ENCODE results near the gene GIGYF2. TPM values are rescaled to one million over a fixed set of nuclear protein-coding genes. Genes with fewer than 3 reads are reported as not detected.
A peak's percentile ranks its signal among the peaks of the same experiment; 100 is the strongest.
"Not testable (repeated sequence)": the region's sequence is repeated elsewhere in the genome, so short reads cannot be mapped to it uniquely, and the experiment has no call there.

The GIGYF2 gene
- total RNA-seq, 4 donors from 2014 or later = 66.0 to 106 (median 86.4) TPM

DNA sequence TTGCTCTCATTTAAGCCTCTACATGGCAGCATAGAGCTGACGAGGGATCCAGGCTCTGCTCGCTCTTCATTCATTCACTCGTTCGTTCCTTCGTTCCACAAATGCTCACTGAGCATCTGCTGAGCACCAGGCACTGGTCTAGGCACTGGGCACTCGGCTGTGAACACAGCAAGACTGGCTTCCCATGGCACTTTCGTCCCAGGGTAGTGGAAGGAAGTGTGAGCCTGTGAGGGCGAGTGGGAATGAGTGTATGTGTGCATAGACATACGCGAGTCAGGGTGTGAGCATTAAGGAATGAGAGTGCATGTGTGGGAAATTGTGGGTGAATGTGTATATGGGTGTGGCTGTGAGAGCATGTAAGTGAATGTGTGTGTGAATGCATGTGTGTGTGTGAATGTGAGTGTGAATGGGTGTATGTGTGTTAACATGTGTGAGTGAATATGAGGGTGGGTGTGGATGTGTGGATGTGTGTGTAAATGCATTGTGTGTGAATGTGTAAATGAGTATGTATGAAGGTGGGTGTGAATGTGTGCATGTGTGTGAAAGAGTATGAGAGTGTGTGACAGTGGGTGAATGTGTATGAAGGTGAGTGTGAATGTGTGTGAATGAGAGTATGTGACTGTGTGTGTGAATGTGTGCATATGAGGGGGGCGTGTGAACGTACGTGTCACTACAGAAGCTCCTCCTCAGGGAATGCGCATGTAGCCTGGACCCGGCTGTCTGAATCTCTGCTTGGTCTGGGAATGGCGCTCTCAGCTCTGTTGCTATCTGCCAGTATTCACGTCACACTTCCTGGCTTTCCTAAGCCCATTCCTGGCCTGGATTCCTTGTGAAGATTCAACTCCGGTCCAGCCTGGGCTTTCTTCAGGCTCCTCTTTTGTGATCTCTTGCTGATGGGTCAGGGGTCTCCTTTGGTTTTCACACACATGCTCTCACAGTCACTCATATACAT is 201.7 kb downstream of the GIGYF2 start:
- 75 to 76% methylated on average over 18 of the region's 18 CpGs for WGBS, 2 donors
- H3K4me3 ChIP-seq = no peak overlapping the region
- H3K9me3 ChIP-seq = no peaks in the 10 kb centered on the region
- H3K4me1 ChIP-seq = peaks cover 0 to 15% (median 4%) of the 10 kb centered on the region in 4 donors
- H3K36me3 ChIP-seq = peaks cover 0 to 10% (median 0%) of the 10 kb centered on the region in 3 donors
- no peak for DNase-seq (ENCODE audit: low spot score in 2 of 2)
- no peak overlapping the region for H3K27ac ChIP-seq
- TF ChIP-seq, protein P1, sequence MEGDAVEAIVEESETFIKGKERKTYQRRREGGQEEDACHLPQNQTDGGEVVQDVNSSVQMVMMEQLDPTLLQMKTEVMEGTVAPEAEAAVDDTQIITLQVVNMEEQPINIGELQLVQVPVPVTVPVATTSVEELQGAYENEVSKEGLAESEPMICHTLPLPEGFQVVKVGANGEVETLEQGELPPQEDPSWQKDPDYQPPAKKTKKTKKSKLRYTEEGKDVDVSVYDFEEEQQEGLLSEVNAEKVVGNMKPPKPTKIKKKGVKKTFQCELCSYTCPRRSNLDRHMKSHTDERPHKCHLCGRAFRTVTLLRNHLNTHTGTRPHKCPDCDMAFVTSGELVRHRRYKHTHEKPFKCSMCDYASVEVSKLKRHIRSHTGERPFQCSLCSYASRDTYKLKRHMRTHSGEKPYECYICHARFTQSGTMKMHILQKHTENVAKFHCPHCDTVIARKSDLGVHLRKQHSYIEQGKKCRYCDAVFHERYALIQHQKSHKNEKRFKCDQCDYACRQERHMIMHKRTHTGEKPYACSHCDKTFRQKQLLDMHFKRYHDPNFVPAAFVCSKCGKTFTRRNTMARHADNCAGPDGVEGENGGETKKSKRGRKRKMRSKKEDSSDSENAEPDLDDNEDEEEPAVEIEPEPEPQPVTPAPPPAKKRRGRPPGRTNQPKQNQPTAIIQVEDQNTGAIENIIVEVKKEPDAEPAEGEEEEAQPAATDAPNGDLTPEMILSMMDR (IDR thresholded peaks at IDR 0.05) = no peak
- no peak for TF ChIP-seq POLR2A (IDR thresholded peaks at IDR 0.05)
- no peak for TF ChIP-seq EP300 (IDR thresholded peaks at IDR 0.05)
- no peaks in the 10 kb centered on the region for H3K27me3 ChIP-seq

DNA sequence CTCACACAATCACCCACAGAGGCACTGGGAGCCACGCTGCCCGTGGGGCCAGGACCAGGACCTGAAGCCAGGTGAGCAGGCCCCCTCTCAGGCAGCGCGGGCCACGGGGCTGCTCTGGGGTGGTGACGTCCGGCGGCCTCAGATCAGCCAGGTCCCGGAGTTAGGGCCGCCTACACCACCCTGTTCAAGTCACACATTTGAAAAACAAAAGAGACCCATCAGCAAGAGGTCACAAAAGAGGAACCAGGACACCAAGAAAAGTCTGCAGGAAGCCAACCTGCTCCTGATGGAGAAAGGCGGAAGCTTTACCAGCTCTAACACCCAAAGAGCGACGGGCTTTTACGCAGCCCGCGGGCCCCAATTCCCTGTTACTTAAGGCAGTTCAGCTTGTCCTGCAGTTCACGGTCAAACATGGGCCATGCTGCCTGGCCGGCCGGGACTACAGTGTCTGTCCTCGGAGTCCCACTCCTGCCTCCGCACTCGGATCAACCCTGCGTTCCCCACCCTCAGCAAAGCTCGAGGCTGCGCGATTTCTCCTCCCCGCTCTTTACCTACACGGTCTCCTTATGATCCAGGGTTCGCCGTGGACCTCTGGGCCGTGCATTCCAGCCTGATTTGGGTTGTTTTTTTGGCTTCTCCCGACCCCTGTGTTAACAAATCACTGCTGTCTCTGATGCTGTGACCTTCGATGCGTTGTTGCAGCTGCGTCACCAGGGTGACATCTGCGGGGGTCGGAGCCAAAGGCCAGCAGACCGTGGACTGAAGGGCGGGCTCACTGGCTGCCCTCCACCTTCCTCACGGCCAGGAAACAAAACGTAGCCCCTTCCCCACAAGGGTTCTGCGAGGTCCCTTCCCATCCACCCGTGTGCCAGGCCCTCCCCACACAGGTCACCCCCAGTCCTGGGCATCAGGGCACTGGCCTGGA is 203.9 kb downstream of the GIGYF2 start:
- H3K27ac ChIP-seq = peak overlapping the region in 2 of 4 donors; percentile 22 to 66
- H3K9me3 ChIP-seq = no peaks in the 10 kb centered on the region
- no peak overlapping the region for H3K4me3 ChIP-seq
- peaks cover 0 to 15% (median 4%) of the 10 kb centered on the region in 4 donors for H3K4me1 ChIP-seq
- WGBS, 2 donors = 45 to 56% methylated on average over 41 to 43 of the region's 43 CpGs
- DNase-seq (ENCODE audit: low spot score in 2 of 2) = no peak
- H3K27me3 ChIP-seq = no peaks in the 10 kb centered on the region
- no peaks in the 10 kb centered on the region for H3K36me3 ChIP-seq
- TF ChIP-seq, protein P1 (IDR thresholded peaks at IDR 0.05) = no peak
- no peak for TF ChIP-seq POLR2A (IDR thresholded peaks at IDR 0.05)
- no peak for TF ChIP-seq EP300 (IDR thresholded peaks at IDR 0.05)

DNA sequence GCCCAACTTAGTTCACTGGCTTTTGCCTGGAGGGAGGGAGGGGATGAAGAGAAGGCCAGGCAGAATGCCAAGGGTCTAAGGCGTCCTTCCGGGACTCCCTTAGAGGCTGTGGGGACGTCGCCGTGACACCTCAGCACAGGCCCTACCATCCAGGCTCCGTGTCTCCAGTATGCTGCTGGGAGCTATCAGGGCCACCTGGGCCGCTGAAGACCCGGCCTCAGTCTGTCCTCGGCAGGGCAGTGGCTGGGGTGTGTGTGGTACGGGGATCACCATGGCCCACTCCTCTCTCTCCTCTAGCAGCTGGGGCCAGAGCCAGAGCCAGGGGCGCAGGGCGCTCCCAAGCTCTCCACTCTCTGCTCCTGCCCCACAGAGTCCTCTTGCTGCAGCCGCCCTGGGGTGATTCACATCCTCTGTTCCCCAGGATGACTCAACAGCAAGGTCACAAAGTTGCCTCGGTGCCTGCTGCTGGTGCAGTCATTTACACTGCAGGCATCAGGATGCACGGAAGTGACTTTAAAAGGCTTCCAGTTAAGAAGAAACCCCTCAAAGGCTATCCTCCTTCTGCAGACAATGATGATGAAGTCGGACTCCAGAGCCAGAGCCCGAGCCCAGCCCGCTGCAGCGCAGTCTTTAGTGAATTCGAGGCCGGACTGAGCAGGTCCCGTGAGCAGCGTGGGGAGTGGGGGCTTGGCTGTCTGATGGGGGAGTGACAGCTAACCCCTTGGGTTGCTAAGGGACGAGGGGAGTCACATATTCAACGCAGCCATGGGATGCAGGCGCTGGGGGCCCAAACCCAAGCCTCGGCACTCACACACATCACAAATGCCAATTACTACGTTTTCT is 204.8 kb downstream of the GIGYF2 start:
- no peaks in the 10 kb centered on the region for H3K36me3 ChIP-seq
- no peak for DNase-seq (ENCODE audit: low spot score in 2 of 2)
- H3K4me1 ChIP-seq = peaks cover 0 to 15% (median 4%) of the 10 kb centered on the region in 4 donors
- H3K27ac ChIP-seq = peak overlapping the region in 2 of 4 donors; percentile 22 to 66
- WGBS, 2 donors = 66 to 67% methylated on average over 23 to 25 of the region's 28 CpGs
- H3K27me3 ChIP-seq = no peaks in the 10 kb centered on the region
- no peak for TF ChIP-seq POLR2A (IDR thresholded peaks at IDR 0.05)
- no peak for TF ChIP-seq EP300 (IDR thresholded peaks at IDR 0.05)
- TF ChIP-seq, protein P1 (IDR thresholded peaks at IDR 0.05) = no peak
- no peak overlapping the region for H3K4me3 ChIP-seq
- H3K9me3 ChIP-seq = no peaks in the 10 kb centered on the region

DNA sequence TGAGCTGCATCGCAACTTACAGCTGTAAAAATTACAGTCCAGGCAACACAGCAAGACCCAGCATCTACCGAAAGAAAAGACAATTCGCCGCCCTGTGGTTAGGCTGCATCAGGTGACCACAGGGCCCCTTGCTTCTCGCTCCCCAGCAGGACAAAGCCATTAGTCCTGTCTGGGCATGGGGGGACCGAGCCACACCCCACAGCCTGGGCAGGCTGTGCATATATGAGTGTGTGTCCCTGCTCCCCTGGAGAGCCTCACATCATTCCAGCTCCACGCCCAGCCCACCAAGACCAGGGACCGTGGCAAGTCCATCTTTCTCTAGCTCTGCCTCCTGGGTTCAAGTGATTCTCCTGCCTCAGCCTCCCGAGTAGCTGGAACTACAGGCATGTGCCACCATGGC is 206.9 kb downstream of the GIGYF2 start:
- no peaks in the 10 kb centered on the region for H3K36me3 ChIP-seq
- no peak for DNase-seq (ENCODE audit: low spot score in 2 of 2)
- no peaks in the 10 kb centered on the region for H3K27me3 ChIP-seq
- H3K4me1 ChIP-seq = peaks cover 0 to 15% (median 4%) of the 10 kb centered on the region in 4 donors
- WGBS, 2 donors = 86 to 89% methylated on average over 9 of the region's 9 CpGs
- TF ChIP-seq POLR2A (IDR thresholded peaks at IDR 0.05) = no peak
- no peak for TF ChIP-seq EP300 (IDR thresholded peaks at IDR 0.05)
- TF ChIP-seq, protein P1 (IDR thresholded peaks at IDR 0.05) = no peak
- no peak overlapping the region for H3K4me3 ChIP-seq
- H3K9me3 ChIP-seq = no peaks in the 10 kb centered on the region
- H3K27ac ChIP-seq = no peak overlapping the region

DNA sequence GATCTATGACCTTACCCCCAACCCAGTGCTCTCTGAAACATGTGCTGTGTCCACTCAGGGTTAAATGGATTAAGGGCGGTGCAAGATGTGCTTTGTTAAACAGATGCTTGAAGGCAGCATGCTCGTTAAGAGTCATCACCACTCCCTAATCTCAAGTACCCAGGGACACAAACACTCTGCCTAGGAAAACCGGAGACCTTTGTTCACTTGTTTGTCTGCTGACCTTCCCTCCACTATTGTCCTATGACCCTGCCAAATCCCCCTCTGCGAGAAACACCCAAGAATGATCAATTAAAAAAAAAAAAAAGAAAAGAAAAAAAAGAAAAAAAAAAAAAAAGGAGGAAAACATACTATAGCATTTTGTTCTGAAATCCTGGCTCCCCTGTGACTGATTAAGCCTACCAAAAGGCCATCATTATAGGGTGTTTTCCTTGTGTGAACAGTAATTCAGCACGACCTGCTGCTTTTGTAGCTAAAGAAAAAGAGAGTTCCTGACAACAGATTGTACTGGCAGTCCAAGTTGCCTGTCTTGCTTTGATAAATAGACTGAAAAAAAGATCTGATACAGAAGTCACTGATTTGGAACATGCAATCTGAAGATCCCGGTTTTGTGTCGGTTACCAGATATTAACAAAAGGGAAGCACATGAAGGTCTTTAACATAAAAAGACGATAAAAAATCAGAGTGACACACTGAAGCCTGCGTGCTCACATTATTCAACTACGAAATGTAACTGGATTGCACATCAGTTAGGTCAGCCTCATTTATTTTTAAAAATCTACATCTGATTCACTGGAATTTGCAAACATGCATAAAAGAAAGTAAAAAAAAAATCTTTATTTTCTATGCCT is 210.0 kb downstream of the GIGYF2 start:
- not testable (repeated sequence) for H3K27ac ChIP-seq; H3K27me3 ChIP-seq; H3K4me3 ChIP-seq; H3K9me3 ChIP-seq; H3K36me3 ChIP-seq; H3K4me1 ChIP-seq; DNase-seq (ENCODE audit: low spot score in 2 of 2)
- 56 to 58% methylated on average over 7 to 9 of the region's 10 CpGs for WGBS, 2 donors

DNA sequence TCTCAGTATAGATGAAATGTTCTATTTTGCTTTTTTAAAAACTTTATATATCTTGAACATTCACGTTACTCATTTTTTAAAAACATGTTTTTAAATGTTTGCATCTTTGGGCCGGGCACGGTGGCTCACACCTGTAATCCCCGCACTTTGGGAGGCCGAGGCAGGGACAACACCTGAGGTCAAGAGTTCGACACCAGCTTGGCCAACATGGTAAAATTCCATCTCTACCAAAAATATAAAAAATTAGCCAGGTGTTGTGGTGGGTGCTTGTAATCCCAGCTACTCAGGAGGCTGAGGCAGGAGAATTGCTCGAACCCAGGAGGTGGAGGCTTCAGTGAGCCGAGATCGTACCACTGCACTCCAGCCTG is 210.6 kb downstream of the GIGYF2 start:
- DNase-seq (ENCODE audit: low spot score in 2 of 2); H3K4me1 ChIP-seq: not testable (repeated sequence)
- WGBS, 2 donors = 93 to 95% methylated on average over 9 of the region's 9 CpGs

More for the DNA sequence above, 210.6 kb downstream of the GIGYF2 start:
- H3K27ac ChIP-seq, H3K4me3 ChIP-seq, H3K27me3 ChIP-seq, H3K36me3 ChIP-seq: not testable (repeated sequence)
- H3K9me3 ChIP-seq = peaks cover 0 to 11% (median 0%) of the 10 kb centered on the region in 4 donors
